ENCODE results near the gene NBPF8. TPM values are rescaled to one million over a fixed set of nuclear protein-coding genes. Genes with fewer than 3 reads are reported as not detected.
"Not testable (repeated sequence)": the region's sequence is repeated elsewhere in the genome, so short reads cannot be mapped to it uniquely, and the experiment has no call there.

NBPF8 gene, protein sequence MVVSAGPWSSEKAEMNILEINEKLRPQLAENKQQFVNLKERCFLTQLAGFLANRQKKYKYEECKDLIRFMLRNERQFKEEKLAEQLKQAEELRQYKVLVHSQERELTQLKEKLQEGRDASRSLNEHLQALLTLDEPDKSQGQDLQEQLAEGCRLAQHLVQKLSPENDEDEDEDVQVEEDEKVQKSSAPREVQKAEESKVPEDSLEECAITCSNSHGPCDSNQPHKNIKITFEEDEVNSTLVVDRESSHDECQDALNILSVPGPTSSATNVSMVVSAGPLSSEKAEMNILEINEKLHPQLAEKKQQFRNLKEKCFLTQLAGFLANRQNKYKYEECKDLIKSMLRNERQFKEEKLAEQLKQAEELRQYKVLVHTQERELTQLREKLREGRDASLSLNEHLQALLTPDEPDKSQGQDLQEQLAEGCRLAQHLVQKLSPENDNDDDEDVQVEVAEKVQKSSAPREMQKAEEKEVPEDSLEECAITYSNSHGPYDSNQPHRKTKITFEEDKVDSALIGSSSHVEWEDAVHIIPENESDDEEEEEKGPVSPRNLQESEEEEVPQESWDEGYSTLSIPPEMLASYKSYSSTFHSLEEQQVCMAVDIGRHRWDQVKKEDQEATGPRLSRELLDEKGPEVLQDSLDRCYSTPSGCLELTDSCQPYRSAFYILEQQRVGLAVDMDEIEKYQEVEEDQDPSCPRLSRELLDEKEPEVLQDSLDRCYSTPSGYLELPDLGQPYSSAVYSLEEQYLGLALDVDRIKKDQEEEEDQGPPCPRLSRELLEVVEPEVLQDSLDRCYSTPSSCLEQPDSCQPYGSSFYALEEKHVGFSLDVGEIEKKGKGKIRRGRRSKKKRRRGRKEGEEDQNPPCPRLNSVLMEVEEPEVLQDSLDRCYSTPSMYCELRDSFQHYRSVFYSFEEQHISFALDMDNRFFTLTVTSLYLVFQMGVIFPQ
- total RNA-seq (2014; rRNA removed; shearing (Covaris generic)): 4.9 and 5.1 TPM in 2 replicates

DNA sequence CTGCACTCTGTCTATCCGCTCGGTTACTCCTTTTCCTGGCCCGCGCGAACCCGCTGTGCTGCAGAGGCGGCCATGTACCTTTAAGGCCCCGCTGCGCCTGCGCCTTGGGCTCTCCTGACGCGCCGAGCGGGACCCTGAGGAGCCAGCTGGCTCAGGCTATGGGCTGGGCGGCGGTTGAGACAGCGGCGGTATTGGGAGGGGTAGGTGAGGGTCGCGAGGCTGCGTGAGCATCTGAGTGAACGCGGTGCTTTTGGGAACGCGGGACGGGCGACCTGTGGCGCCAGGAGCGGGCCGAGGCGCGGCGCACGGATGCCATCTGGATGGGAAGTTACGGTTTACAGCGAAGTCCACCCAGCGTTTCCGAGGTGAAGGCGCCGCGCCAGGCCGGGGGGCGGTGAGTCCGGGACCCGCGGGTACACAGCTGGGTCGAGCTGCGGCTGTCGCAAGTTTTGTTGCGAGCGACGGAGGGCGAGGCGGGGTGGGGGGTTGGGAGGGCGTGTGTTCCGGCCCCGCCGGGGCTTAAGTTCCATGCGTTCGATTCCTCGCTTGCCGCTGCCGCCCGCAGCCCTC lies at the start of gene NBPF8:
Gene NBPF8 (plus strand): TSS at position 125 of the 570 bp plus-strand sequence. CDS start 21,488 bp downstream, outside the sequence.
- peak; percentile 48 for DNase-seq (ENCODE audit: low spot score)

DNA sequence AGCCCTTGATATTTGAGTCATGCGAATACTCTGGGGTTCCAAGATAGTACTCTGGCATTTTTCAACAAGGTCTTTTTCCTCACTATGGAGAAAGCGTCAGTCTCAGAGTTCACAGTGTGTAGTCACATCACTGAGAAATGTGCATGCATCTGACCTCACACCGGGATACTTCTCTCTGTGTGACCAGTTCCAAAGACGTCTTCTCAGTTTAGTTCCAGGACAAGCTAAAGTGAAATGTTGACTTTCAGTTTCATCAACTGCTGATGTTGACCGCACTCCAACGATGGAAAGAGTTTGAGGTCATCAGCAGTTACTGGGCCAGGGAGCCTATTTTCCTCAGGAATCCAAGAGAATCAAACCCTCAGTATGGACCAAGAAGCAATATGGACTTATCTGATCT lies 47.1 kb upstream of the NBPF8 start:
- DNase-seq (ENCODE audit: low spot score): not testable (repeated sequence)

DNA sequence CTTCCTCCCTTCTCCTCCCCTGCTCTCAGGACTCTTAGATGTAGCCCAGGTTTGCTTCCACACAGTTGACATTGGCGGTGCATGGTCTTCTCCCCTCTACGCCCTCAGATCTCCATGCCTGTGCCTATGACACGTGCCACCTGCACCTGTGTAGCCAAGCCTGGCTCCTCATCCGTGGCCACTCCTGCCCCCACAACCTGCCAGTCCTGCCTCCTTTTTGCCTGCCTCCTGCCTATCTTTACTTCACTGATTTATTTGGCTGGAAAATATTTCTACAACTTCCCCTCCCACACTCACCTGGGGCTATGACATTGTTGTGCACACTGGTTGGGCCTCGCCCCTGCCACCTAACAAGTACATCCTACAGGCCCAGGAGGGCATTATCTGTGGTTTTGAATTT lies 28.2 kb upstream of the NBPF8 start:
- DNase-seq (ENCODE audit: low spot score): not testable (repeated sequence)

DNA sequence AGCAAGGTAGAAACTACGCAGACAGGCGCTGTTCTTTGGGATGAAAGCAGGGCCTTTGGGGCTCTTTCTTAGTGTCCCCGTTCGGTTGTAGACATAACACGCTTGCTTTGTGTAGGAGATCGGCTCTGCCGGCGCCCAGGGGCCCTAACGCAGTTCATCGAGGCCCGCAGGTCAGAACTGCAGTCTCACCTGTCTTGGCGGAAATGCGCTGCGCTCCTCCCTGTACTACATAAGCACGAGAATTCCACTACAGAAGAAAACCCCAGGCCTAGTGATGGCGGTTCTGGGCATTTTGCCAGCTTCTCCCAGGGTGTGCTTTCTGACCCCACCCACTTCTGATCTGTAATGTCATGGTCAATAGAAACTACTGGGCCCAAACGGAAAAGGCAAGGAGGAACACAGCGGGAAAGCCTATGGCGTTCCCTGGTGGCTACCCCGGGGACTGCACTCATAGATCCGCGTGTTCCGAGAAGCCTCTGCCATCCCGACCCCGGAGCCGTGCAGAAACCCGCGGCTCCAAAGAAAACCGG lies 26.2 kb upstream of the NBPF8 start:
- DNase-seq (ENCODE audit: low spot score): peak; percentile 76

DNA sequence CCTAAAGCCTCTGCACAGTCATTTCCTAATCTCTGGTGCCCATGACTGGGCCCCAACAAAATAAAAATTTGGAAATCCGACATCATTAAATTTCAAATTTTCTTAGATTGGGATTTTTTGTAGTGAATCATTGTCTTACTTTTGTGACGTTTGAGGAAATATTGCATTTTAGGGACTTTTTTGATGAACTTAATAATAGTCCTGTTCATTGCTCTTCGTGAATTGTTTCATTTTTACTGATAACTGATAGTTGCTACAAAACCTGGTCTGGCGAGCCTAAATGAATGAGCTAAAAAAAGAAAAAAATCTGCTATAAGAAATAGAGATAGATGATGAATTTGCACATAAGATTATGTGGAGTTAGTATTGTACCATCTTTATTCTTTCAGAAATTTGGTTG lies 23.5 kb upstream of the NBPF8 start:
- DNase-seq (ENCODE audit: low spot score): not testable (repeated sequence)

DNA sequence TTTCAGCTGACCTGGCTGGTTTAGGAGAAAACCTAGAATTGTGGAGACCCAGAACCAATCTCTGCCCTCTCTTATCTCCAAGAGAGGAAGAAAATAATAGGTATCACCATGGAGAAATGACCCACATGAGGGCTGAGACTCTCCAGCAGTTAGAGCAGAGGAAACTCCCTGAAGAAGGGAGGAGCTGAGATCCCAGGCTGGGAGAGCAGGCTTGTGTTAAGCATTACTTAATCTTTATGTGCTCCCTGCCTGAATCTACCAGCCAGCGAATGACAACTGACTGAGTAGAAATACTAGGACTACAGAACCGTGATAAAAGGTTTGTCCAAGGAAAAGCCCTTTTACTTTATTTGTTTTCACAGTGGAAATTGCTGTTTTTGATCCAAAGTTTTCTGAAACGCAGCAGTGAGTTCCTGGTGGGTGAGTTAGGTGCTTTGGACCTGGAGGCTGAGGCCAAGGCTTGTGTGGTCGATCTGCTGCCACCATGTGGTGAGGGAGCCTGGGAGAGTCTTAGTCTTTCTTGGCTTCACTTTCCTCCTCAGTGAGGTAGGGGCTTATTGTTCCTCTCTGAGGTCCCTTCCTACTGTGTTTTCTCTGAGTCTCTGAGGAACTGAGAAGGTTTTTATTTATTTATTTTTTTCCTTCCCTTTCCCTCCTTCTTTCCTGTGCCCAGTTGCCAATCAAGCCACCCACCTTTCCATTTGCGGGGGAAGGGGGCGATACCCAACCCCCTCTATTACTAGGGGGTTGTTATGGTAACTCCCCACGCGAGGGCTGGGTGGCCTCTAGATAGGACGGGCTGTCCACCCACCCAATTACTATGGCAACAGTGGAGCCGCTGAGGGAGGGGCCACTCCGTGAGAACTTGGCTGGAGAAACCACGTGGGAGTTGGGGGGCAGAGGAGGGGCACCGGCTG lies 21.3 kb upstream of the NBPF8 start:
- peak; percentile 1 for DNase-seq (ENCODE audit: low spot score)

DNA sequence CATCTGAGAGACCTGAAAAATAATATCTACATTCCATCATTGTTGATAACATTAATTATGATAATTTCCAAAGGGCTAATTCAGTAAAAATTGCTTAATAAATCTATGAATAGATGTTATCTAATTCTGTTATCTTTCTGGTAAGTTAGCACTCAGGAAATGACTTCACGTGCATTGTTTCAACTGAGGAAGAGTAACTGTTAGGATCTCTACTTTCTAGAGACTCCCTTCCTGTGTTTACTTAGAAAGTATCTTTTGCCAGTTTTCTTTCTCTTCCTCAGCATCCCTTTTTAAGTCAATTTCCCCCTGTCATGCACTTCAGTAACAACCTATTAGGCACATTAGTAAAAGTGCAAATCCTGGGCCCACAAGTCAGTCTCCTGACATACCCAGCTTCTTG lies 9.5 kb upstream of the NBPF8 start:
- DNase-seq (ENCODE audit: low spot score): not testable (repeated sequence)

DNA sequence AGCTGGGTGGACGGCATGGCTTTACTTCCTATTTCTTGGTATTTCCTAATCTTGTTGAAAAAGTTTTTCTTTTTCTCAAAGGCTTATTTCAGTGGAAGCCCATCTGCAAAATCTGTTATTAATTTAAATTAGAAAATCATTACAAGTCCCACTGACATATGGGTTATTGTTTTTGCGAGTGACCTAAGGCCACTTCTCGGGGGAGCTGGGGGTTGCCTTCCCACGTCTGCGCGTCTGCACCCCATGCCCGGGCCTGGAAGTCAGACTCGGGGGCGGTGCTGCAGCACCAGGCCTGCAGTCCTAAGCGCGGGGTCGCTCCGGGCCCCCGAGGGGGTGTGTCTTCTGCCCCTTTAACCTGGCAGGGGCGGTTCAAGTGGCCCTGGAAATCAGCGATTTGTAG lies 384 bp upstream of the NBPF8 start:
- not testable (repeated sequence) for DNase-seq (ENCODE audit: low spot score)

DNA sequence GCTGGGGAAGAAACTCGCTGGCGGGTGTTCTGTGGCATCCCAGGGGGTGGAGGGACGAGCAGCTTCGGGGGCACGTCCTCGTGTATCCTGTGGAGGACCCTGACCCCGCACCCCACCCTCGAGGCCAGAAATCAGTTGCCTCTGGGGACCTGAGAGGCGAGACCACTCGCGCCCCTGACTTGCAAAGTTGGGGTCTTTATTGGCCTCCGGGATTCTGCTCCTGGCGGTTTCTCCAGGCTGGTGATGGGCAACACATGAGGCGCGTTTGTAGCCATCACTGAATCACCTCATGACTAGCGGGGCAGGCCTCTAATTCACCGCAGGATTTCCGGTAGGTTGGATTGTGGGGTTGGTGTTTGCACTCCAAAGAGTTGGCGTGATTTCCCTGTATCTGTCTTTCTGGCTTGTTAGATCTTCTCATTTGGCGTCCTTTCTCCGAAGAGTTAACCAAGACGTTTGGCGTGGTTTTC lies 692 bp downstream of the NBPF8 start:
- peak; percentile 39 for DNase-seq (ENCODE audit: low spot score)

DNA sequence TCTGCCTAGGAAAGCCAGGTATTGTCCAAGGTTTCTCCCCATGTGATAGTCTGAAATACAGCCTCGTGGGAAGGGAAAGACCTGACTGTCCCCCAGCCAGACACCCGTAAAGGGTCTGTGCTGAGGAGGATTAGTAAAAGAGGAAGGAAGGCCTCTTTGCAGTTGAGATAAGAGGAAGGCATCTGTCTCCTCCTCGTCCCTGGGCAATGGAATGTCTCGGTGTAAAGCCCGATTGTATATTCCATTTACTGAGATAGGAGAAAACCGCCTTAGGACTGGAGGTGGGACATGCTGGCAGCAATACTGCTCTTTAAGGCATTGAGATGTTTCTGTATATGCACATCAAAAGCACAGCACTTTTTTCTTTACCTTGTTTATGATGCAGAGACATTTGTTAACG lies 10.2 kb downstream of the NBPF8 start:
- DNase-seq (ENCODE audit: low spot score): not testable (repeated sequence)

DNA sequence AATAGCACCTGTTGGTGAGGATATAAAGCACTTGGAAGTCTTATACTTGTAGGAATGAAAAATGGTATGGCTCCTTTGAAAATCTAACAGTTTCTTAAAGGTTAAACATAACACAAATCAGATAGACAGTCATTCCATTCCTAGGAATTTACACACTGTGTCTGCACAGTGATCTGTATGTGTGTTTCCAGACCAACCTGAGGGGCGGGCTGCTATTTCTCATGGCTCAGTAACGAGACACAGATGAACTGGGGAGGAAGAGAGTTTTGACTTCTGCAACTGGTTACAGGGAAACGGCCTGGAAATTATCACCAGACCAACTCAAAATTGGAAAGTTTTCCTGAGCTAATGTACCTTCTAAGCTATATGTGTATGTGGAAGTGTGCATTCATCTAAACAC lies 16.8 kb downstream of the NBPF8 start:
- DNase-seq (ENCODE audit: low spot score): not testable (repeated sequence)

DNA sequence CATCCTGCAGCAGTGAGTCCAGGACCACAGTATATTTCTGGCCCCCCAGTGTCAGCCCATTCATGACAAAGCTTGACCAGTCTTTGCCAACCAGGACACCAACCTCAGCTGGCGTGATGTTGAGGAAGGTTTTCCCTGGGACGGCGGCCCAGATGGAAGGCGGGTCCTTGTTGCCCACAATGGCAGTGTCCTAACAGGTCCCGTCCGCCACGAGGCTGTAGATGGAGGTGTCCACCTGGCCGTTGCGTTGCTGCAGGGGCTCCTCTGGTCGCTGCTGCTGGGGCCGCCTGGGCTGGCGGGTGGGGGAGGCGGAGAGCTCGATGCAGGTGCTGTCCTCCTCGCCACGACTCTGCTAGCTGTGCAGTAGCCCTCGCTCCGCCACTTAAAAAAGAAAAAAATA lies 19.0 kb downstream of the NBPF8 start:
- DNase-seq (ENCODE audit: low spot score): not testable (repeated sequence)

DNA sequence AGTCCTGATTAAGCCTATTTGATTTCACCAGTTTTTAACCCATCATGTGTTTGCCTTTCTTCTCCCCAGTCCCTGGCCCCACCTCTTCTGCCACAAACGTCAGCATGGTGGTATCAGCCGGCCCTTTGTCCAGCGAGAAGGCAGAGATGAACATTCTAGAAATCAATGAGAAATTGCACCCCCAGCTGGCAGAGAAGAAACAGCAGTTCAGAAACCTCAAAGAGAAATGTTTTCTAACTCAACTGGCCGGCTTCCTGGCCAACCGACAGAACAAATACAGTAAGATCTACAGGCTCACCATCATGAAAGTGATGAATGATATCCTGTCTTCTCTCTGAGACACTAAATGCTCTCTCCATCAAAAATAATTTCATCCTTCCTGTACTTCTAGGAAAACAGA lies 34.3 kb downstream of the NBPF8 start:
- not testable (repeated sequence) for DNase-seq (ENCODE audit: low spot score)

Other genes with a start within 250 kb of the NBPF8 start
- gene SEC22B, start 238.5 kb upstream of the NBPF8 start, total RNA-seq (2014; rRNA removed; shearing (Covaris generic)): 7.8 and 9.7 TPM in 2 replicates